Measurements from ENCODE around the gene GADD45B. TPM values are rescaled to one million over a fixed set of nuclear protein-coding genes. Genes with fewer than 3 reads are reported as not detected.
"Not testable (repeated sequence)": the region's sequence is repeated elsewhere in the genome, so short reads cannot be mapped to it uniquely, and the experiment has no call there.

GADD45B gene
- total RNA-seq, 1 donor from 2014 or later, result 31.1 TPM

- no peak for DNase-seq (ENCODE audit: extremely low spot score, unreplicated experiment)
- H3K4me3 Mint-ChIP-seq, result no peak overlapping the region
- H3K36me3 Mint-ChIP-seq, result no peaks in the 10 kb centered on the region
- peak overlapping the region; percentile 67 for H3K27ac Mint-ChIP-seq
- TF ChIP-seq, protein P1, sequence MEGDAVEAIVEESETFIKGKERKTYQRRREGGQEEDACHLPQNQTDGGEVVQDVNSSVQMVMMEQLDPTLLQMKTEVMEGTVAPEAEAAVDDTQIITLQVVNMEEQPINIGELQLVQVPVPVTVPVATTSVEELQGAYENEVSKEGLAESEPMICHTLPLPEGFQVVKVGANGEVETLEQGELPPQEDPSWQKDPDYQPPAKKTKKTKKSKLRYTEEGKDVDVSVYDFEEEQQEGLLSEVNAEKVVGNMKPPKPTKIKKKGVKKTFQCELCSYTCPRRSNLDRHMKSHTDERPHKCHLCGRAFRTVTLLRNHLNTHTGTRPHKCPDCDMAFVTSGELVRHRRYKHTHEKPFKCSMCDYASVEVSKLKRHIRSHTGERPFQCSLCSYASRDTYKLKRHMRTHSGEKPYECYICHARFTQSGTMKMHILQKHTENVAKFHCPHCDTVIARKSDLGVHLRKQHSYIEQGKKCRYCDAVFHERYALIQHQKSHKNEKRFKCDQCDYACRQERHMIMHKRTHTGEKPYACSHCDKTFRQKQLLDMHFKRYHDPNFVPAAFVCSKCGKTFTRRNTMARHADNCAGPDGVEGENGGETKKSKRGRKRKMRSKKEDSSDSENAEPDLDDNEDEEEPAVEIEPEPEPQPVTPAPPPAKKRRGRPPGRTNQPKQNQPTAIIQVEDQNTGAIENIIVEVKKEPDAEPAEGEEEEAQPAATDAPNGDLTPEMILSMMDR (conservative IDR thresholded peaks at IDR 0.05), result no peak
- no peaks in the 10 kb centered on the region for H3K9me3 Mint-ChIP-seq
- peaks cover 5% of the 10 kb centered on the region for H3K4me1 Mint-ChIP-seq (ENCODE audit: unreplicated experiment)
- no peaks in the 10 kb centered on the region for H3K27me3 Mint-ChIP-seq
Observed at GRCh38 chr19:2469102-2469914, 6.6 kb upstream of the GADD45B start.

DNA sequence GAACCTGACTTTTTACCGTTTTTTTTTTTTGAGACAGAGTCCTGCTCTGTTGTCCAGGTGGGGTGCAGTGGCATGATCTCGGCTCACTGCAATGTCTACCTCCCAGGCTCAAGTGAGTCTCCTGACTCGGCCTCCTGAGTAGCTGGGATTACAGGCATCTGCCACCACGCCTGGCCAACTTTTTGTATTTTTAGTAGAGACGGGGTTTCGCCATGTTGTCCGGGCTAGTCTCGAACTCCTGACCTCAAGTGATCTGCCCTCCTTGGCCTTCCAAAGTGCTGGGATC is 6.1 kb upstream of the GADD45B start:
- DNase-seq (ENCODE audit: extremely low spot score, unreplicated experiment); H3K36me3 Mint-ChIP-seq; H3K4me3 Mint-ChIP-seq; H3K4me1 Mint-ChIP-seq (ENCODE audit: unreplicated experiment); H3K27ac Mint-ChIP-seq; H3K27me3 Mint-ChIP-seq; H3K9me3 Mint-ChIP-seq: not testable (repeated sequence)

GRCh38 chr19:2474232-2475017 is 1.5 kb upstream of the GADD45B start:
- Mint-ChIP-seq H3K27ac (peak overlapping the region; percentile 69), H3K27me3 (peaks cover 25% of the 10 kb centered on the region), H3K9me3 (no peaks in the 10 kb centered on the region), H3K4me1 (ENCODE audit: unreplicated experiment) (peaks cover 16% of the 10 kb centered on the region), H3K36me3 (no peaks in the 10 kb centered on the region), H3K4me3 (peak overlapping the region; percentile 82)
- DNase-seq (ENCODE audit: extremely low spot score, unreplicated experiment), result peak; percentile 91
- TF ChIP-seq, protein P1 (conservative IDR thresholded peaks at IDR 0.05), result peak; percentile 100

DNA sequence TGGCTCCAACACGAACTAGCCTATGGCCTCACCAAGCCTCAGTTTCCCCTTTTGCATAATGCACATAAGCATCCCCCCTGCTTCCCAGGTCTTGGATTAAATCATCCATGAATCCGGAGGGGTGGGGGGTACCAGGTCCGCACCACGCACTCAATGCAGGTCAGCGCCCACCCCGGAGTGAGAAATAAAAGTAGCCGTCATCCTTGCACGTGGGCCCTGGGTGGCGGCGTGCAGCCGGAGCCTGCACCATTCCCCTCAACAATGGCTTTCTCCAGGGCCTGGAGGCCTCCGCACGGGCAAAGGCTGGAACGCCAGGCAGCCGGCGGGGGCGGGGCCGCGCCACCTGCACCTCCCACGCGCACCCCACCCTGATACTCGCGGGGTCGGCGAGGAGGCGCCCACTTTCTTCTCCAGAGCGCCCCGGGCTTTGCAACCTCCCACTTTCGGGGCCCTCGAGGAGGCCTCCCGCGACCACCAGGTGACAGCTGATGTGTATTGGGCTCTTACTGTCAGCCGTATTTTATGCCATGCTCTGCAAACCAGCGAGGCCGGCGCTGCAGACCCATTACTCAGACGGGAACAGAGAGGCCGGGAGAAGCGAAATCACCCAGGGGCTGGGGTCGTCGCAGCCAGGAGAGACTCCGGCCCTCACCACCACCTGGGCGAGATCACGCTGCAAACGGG is 767 bp upstream of the GADD45B start:
- peak overlapping the region; percentile 69 for H3K27ac Mint-ChIP-seq
- H3K36me3 Mint-ChIP-seq, result no peaks in the 10 kb centered on the region
- TF ChIP-seq, protein P1 (conservative IDR thresholded peaks at IDR 0.05), result no peak
- no peak for DNase-seq (ENCODE audit: extremely low spot score, unreplicated experiment)
- H3K4me1 Mint-ChIP-seq (ENCODE audit: unreplicated experiment), result peaks cover 14% of the 10 kb centered on the region
- H3K4me3 Mint-ChIP-seq, result peak overlapping the region; percentile 82
- H3K9me3 Mint-ChIP-seq, result no peaks in the 10 kb centered on the region
- H3K27me3 Mint-ChIP-seq, result peaks cover 32% of the 10 kb centered on the region

DNA sequence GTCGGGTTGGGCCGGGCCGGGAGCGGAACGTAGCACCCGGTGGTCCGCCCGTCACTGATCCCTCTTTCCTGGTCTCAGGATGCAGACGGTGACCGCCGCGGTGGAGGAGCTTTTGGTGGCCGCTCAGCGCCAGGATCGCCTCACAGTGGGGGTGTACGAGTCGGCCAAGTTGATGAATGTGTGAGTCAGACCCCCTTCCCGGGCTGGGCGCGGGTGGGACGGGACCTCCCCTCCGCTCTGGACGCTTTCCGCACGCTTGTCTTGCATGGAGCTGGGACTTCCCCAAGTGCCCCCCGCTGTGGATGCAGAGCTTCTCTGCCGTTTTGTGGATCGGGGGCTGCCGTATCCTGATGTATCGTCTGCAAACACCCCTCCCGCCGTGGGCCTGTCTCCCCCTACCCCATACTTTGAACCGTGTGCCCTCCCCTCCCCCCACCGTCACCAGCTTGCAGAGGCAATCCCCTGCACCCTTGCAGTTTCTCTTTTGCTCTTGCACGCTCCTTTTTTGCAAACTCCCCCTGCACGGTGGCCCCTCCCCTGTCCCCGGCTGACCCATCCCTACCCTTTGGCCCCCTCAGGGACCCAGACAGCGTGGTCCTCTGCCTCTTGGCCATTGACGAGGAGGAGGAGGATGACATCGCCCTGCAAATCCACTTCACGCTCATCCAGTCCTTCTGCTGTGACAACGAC is 669 bp downstream of the GADD45B start:
- Mint-ChIP-seq H3K27me3 (peaks cover 43% of the 10 kb centered on the region), H3K9me3 (no peaks in the 10 kb centered on the region), H3K4me3 (peak overlapping the region; percentile 97), H3K36me3 (no peaks in the 10 kb centered on the region), H3K4me1 (ENCODE audit: unreplicated experiment) (peaks cover 14% of the 10 kb centered on the region), H3K27ac (peak overlapping the region; percentile 97)
- TF ChIP-seq, protein P1 (conservative IDR thresholded peaks at IDR 0.05), result no peak
- no peak for DNase-seq (ENCODE audit: extremely low spot score, unreplicated experiment)
